ENCODE data around the gene ASMT.

DNA sequence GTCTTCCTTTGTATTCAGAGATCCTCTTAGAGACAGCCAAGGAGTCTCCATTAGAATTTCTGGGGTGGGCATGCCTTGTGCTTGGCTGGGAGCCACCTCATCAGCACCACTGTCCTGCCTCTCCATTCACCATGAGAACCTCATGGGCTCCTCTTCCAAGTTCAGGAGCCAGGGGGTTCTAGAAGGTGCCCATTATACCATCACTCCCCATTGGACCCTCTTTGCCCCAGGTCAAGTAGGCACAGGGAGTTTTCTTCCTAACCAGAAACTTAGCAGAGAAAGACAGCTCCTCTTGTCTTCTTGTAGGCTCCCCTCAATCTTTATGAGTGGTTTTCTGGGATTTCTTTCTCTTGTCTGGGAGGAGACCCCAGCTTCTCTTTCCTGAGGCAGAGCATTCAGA is 31.1 kb downstream of the ASMT start:
- TF ChIP-seq, protein P1, sequence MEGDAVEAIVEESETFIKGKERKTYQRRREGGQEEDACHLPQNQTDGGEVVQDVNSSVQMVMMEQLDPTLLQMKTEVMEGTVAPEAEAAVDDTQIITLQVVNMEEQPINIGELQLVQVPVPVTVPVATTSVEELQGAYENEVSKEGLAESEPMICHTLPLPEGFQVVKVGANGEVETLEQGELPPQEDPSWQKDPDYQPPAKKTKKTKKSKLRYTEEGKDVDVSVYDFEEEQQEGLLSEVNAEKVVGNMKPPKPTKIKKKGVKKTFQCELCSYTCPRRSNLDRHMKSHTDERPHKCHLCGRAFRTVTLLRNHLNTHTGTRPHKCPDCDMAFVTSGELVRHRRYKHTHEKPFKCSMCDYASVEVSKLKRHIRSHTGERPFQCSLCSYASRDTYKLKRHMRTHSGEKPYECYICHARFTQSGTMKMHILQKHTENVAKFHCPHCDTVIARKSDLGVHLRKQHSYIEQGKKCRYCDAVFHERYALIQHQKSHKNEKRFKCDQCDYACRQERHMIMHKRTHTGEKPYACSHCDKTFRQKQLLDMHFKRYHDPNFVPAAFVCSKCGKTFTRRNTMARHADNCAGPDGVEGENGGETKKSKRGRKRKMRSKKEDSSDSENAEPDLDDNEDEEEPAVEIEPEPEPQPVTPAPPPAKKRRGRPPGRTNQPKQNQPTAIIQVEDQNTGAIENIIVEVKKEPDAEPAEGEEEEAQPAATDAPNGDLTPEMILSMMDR (IDR thresholded peaks at IDR 0.05) = no peak
- no peak for TF ChIP-seq POLR2A (IDR thresholded peaks at IDR 0.05)
